RCC 7860 (cell line): ENCODE results near the gene CDCA5.
A peak's percentile ranks its signal among the peaks of the same experiment; 100 is the strongest.
"Not testable (repeated sequence)": the region's sequence is repeated elsewhere in the genome, so short reads cannot be mapped to it uniquely, and the experiment has no call there.

ENCODE experiments used
- DNase-seq: peaks from one replicate; pipeline ENCODE4 v3.0.0-alpha.2; 2015; ENCODE audit warnings: low spot score
- FAIRE-seq: peaks from 2 replicates; lab custom pipeline; 2012; peaks lifted over from hg19 to GRCh38; lab: Jason Lieb, UNC

The CDCA5 gene

GRCh38 chr11:65119670-65119995, 35.8 kb upstream of the CDCA5 start:
- FAIRE-seq (no peak), DNase-seq (no peak)

DNA sequence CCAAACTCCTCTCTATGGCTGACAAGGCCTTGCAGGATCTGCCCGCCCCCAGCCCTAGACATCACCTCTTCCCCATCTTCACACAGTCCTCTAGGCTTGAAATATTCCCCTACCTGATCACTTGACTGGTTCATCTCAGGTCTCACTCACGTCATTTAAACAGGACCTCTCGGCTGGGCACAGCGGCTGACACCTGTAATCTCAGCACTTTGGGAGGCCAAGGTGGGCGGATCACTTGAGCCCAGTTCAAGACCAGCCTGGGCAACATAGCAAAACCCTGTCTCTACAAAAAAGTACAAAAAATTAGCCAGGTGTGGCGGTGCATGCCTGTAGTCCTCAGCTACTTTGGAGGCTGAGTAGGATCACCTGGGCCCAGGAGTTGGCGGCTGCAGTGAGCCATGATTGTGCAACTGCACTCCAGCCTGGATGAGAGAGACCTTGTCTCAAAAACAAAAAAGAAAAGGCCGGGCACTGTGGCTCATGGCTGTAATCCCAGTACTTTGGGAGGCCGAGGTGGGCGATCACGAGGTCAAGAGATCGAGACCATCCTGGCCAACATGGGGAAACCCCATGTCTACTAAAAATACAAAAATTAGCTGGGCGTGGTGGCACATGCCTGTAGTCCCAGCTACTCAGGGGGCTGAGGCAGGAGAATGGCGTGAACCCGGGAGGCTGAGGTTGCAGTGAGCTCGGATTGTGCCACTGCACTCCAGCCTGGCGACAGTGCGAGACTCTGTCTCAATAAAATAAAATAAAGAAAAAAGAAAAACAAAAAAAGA, 35.2 kb upstream of the CDCA5 start:
- FAIRE-seq, DNase-seq: not testable (repeated sequence)

DNA sequence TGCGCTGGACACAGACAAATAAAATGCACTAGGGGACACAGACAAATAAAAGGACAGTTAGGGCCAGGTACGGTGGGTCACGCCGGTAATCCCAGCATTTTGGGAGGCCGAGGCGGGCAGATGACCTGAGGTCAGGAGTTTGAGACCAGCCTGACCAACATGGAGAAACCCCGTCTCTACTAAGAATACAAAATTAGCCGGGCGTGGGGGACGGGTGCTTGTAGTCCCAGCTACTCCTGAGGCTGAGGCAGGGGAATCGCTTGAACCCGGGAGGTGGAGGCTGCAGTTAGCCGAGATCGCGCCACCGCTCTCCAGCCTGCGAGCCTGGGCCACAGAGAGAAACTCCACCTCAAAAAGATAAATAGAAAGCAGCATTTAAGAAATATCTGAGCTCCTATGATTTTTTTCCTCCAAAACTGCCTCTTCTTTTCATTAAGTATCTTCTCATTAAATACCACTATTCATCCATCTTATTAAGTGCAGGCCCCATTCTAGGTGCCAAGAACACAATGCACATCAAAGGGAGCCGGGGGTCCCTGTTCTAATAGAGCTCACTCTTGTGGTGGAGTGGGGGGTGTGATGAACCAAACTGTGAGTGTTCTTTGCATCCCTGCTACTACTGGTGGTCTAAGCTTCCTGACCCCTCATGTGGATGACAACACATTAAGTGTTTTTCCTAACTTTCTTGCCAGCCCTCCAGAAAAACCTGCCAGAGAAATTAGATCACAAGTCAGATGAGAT, 34.4 kb upstream of the CDCA5 start:
- FAIRE-seq (no peak), DNase-seq (no peak)

DNA sequence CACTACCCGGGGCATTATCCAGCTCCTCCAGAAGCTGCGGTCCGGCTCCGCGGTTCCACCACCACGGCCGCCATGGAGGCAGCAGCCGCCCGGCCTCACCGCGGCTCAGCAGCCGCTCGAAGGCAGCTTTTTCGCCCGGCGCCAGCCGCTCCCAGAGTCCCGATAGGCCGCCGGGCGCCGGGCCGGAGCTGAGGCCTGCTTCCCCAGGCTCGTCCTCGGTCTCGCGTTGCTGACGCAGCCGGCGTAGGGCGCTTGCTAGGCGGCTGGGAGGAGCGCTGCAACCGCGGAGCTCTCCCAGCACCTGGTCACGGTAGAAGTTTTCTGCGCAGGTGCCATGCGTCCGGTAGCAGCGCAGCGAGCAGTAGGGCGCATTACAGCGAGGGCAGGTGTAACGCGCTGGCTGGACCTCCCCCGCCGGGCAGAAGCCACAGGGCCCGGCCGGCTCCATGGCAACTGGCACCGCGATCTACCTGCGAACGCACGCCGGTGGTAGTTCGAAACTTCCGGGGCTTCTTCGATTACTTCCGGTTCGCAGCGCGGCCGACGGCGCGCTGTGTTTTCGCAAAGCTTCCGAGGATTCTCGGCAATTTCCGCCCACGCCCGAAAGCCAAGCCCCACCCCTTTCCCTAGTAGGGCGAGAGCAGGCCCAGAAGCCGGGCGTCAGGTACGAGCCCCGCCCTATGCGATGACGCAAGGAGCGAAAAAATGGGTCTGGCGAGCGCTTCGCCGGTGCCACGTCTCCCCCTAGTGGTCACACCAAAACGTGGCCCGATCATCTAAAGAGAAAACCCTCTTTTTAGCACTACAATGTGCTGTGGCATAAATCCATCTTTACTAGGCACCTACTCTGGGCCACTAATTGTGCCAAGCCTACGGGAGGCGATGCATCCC, 33.6 kb upstream of the CDCA5 start, which contains the start of gene ZNHIT2:
TSS of gene ZNHIT2 (minus strand) at position 496 of the 891 bp plus-strand sequence. CDS start at position 448, 48 bp downstream.
- peak; percentile 92 for FAIRE-seq
- DNase-seq: peak; percentile 93

DNA sequence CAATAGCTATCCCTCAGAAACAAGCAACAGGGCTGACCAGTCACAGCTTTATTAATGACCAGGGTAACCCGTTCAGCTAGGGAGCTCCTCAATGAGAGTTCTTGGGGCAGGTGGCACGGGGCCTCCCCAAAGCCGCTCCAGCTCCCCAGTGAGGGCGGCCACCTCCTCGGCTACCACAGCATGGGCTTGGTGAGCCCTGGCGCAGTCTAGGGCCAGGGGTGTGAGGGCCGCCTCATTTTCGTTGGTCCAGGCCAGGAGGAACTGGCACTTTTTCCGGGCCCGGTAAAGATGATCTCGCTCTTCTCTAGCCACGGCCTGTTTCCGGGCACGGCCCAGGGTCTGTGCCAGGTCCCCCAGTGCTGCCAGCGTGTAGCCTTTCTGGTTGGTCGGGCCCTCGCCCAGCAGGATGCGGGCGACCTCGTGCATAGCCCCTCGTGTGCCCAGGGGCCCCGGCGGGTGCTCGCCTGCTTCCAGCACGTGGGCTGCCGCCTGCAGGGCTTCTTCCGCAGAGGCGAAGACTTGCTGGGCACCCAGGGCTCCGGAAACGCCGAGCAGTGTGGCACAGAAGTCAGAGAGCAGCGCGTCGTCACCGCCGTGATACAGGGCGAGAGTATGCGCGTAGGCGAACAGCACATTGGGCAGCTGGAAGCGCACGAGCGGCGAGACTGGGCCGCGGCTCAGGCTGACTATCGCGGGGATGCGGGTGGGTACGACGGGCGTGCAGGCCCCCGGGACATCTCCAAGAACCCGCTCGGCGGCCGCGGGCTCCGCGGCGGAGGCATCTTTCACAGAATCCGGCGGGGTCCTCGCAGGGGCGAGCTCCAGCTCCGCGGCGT, 32.7 kb upstream of the CDCA5 start:
- FAIRE-seq (no peak), DNase-seq (no peak)

GRCh38 chr11:65115361-65116082, 31.7 kb upstream of the CDCA5 start:
- DNase-seq: no peak

GRCh38 chr11:65114538-65115171, 30.8 kb upstream of the CDCA5 start:
- FAIRE-seq (no peak), DNase-seq (no peak)

More at GRCh38 chr11:65115361-65116082, 31.7 kb upstream of the CDCA5 start:
- no peak for FAIRE-seq

DNA sequence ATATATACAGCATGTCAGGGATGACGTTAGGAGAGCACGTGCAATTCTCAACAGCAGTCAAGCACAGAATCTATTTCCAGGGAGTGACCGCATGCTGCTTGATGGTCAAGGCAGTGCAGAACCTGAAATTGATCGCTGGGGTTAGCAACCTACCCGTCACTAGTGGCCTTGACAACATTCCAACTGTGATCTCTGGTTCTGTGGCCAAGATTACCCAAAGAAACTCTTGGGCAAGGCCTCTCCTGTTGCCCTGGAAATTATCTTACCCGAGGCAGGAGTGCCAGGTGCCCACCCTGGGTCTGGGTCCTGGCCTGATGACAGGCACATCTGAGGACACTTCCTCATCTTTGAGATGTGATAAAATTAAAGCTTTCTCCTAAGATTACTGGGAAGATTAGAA, 30.0 kb upstream of the CDCA5 start:
- FAIRE-seq: no peak
- no peak for DNase-seq

DNA sequence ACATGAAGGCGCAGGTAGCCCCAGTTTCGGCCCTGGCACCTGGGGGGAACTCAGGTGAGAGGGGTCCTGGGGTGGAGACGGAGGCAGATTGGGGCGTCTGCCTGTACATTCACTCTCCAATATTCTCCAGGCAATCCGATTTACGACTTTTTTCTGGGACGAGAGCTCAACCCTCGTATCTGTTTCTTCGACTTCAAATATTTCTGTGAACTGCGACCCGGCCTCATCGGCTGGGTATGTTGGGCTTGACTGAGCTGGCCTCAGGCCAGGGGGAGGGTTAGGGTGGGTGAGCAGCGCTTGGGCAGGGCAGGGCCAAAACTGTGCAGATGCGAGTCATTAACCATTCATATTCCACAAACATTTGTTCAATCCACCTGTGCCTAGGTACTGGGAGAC, 29.5 kb upstream of the CDCA5 start:
- FAIRE-seq (no peak), DNase-seq (no peak)

- FAIRE-seq: no peak
- no peak for DNase-seq
Observed at GRCh38 chr11:65112546-65113360, 28.9 kb upstream of the CDCA5 start.

DNA sequence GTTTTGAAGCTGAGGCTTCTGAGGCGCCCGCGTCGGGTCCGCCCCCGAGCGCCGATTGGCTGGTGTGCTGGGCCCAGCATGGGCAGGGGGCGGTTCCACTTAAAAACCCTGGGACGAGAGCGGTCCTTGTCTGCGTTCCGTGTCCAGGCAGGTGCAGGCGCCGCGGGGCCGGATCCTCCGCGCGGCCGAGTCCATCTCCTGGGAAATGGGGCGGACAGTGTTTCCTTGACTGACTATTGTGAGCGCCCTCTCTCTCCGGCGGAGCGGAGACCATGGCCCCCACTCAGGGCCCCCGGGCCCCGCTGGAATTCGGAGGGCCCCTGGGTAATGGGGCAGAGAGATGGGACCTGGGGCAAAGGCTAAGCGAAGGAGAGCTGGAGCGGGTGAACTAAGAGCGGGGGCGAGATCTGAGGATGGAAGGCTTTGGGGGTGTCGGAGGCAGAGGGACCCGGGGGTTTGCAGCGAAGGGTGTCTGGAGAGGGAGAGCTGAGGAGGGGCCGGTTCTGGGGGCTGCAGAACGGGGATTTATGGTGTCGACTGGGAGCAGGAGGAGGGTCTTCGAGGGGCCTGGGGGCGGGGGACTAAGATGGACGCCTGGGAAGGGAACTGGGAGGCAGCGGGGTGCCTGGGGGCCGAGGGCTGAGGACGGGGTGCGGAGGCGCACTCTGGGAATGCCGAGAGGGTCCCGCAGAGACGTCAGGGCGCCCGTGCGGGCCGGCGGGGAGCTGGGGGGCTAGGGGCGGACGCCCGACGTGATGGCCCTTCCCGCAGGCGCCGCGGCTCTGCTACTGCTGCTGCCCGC, 28.1 kb upstream of the CDCA5 start, which contains the start of gene TM7SF2:
TSS of gene TM7SF2 (plus strand) at position 129 of the 802 bp plus-strand sequence. CDS start at position 273, 144 bp downstream.
- FAIRE-seq: no peak

GRCh38 chr11:65111159-65111743, 27.4 kb upstream of the CDCA5 start:
- DNase-seq (no peak), FAIRE-seq (no peak)

More for the DNA sequence above, 28.1 kb upstream of the CDCA5 start, which contains the start of gene TM7SF2:
- DNase-seq: peak; percentile 45

DNA sequence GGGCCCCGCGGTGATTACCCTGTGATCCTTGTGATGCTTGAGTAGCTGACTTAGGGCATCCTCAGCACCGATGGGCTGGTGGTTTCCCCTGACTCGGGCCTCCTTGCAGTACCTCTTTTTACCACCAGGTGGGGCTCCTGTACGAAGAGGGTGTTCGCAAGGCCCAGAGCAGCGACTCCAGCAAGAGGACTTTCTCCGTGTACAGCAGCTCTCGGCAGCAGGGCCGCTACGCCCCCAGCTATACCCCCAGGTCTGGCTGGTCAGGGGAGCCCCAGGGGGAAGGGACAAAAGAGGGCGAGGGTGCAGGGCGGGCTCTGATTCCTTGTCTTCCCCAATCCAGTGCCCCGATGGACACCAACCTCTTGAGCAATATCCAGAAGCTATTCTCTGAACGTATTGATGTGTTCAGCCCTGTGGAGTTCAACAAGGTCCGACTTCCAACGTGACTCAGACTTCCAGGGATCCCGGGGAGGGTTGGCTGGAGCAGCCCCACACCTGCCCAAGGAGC, 26.6 kb upstream of the CDCA5 start:
- DNase-seq: peak; percentile 57

DNA sequence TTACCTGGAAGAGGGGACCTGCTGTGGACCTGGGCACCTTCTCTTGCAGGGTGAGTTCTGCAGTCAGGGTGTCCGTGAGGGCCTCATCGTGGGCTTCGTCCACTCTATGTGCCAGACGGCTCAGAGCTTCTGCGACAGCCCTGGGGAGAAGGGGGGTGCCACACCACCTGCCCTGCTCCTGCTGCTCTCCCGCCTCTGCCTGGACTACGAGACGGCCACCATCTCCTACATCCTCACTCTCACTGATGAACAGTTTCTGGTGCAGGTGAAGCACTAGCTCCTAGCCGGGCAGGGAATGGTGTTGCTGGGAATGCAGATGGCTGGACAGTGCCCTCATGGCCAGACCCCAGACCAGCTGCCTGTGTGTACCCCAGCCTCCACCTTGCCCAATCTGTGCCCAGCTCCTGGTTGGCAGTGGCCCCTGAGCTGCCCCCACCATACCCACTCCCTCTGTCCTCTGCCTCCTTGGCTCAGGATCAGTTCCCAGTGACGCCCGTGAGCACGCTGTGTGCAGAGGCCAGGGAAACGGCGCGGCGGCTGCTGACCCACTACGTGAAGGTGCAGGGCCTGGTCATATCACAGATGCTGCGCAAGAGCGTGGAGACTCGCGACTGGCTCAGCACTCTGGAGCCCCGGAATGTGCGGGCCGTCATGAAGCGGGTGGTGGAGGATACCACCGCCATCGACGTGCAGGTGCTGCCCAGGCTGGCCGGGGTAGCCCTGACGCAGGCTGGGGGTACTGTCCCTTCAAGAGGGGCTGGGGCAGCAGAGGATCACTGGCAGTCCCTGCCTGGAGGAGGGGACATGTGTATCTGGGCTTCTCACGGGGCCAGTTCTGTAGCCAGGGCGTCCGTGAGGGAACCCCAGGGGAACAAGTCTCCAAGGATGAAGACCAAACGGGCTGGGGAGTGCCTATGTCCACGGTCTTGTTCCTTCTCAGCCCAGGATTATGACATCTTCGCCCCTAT, 25.7 kb upstream of the CDCA5 start:
- FAIRE-seq (no peak), DNase-seq (no peak)

More for the DNA sequence above, 26.6 kb upstream of the CDCA5 start:
- peak; percentile 10 for FAIRE-seq

DNA sequence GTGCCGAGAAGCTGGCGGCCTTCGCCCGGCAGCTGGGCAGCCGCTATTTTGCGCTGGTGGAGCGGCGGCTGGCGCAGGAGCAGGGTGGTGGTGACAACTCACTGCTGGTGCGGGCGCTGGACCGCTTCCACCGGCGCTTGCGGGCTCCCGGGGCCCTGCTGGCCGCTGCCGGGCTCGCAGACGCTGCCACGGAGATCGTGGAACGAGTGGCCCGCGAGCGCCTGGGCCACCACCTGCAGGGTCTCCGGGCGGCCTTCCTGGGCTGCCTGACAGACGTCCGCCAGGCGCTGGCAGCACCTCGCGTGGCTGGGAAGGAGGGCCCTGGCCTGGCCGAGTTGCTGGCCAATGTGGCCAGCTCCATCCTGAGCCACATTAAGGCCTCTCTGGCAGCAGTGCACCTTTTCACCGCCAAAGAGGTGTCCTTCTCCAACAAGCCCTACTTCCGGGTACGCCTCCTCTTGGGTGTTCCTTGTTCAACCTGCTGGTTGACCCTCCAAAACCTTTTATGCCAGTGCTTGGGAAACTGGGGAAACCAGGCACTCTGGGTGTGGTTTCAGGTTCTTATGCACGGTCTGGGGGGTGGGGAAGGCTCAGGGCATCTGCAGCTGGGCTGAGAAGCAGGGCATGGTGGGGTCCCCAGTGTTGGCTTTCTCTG, 24.8 kb upstream of the CDCA5 start:
- FAIRE-seq (no peak), DNase-seq (no peak)
